GM12801 (cell line): Measurements from ENCODE around the gene CNTRL.

ENCODE experiments used
- TF ChIP-seq, protein P1 (sequence below): IDR thresholded peaks from one replicate; pipeline ENCODE4 v1.5.1; 2011; ENCODE audit warnings: control low read depth; ENCODE audit not compliant: insufficient read length; ENCODE audit errors: extremely low read depth

The CNTRL gene

GRCh38 chr9:121073038-121073437 is 1.7 kb upstream of the CNTRL start:
- TF ChIP-seq, protein P1, sequence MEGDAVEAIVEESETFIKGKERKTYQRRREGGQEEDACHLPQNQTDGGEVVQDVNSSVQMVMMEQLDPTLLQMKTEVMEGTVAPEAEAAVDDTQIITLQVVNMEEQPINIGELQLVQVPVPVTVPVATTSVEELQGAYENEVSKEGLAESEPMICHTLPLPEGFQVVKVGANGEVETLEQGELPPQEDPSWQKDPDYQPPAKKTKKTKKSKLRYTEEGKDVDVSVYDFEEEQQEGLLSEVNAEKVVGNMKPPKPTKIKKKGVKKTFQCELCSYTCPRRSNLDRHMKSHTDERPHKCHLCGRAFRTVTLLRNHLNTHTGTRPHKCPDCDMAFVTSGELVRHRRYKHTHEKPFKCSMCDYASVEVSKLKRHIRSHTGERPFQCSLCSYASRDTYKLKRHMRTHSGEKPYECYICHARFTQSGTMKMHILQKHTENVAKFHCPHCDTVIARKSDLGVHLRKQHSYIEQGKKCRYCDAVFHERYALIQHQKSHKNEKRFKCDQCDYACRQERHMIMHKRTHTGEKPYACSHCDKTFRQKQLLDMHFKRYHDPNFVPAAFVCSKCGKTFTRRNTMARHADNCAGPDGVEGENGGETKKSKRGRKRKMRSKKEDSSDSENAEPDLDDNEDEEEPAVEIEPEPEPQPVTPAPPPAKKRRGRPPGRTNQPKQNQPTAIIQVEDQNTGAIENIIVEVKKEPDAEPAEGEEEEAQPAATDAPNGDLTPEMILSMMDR: no peak

DNA sequence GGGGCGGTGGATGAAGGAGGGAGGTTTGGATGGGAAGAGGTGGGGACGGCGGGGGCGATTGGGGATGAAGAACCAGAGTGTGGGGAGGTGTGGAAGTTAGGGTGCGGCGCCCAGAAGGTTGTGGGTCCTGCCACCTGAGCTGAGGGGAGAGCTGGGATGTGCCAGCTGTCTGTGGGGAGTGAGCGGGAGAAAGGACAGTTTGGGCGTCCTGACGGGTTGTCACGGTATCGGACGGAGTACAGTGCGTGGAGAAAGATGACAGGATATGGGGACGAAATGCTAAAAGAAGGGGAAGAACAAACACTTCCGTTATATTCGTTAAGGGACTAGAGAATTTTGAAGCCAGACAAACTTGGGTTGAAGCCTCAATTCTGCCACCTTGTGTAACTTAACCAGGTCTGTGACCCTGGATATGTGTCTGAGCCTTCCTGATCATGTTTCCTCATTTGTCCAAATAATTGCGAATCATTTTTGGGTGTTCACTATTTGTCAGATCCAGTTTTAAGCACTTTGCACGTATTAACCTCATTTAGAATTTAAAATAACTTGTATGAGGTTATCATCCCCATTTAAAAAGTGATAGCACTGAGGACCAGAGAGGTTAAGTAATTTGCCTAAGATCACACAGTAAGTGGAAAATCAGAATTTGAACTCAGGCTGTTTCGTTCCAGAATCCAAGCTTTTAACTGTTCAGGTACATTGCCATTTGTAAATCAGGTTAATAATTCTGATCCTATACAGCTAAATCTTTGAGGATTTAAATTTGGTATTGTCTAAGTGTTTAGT is 689 bp downstream of the CNTRL start:
- TF ChIP-seq, protein P1: no peak

DNA sequence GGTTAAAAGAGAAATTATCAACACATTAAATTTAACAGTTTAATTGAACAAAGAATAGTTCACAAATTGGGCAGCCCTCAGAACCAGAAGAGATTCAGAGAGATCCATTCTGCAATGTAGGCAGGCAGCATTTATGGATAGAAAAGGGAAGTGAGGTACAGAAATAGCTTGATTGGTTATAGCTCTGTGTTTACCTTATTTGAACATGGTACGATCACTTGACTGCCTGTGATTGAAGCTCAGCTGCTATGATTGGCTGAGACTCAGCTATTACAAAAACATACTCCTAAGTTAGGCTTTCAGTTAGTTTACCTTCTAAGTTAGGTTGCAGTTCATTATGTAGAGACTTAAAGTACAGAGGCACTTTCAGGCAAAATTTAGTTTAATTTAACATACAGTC is 7.3 kb downstream of the CNTRL start:
- TF ChIP-seq, protein P1: no peak

DNA sequence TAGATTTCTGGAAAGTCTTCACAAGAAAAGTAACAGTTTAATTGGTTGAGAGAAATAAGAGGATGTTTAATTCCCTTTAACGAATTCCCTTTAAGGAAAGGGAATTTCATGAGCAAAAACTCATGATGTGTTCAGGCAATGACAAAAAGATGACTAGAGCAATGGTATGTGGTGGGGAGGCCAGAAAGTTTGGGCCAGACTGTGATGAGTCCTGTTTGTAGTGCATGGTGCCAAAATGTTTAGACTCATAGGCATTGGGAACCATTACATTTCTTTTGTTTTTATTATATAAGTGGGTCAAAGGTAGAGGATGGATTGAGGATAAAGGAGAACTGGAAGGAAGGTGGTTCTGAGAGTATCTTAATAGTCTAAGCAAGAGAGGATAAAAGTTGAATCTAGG is 10.9 kb downstream of the CNTRL start:
- TF ChIP-seq, protein P1: no peak

GRCh38 chr9:121088576-121088975 is 13.8 kb downstream of the CNTRL start:
- TF ChIP-seq, protein P1: no peak

DNA sequence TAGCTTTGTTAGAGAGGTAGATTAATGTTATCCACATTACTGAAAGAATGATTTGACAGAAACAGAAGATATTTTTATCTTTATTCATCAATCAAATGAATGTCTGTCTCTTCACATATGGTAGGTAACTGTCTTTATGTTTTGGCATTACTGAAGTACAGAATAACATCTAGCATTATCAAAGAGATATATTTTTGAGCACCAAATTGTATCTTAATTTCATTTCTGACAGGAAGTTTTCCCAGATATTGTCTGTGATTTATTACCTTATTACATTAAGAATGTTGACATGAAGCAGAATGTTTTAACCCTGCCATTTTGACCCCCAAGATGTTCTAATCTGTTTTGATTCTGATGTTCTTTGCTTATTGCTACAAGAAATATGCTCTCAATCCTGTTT is 20.3 kb downstream of the CNTRL start:
- TF ChIP-seq, protein P1: no peak

DNA sequence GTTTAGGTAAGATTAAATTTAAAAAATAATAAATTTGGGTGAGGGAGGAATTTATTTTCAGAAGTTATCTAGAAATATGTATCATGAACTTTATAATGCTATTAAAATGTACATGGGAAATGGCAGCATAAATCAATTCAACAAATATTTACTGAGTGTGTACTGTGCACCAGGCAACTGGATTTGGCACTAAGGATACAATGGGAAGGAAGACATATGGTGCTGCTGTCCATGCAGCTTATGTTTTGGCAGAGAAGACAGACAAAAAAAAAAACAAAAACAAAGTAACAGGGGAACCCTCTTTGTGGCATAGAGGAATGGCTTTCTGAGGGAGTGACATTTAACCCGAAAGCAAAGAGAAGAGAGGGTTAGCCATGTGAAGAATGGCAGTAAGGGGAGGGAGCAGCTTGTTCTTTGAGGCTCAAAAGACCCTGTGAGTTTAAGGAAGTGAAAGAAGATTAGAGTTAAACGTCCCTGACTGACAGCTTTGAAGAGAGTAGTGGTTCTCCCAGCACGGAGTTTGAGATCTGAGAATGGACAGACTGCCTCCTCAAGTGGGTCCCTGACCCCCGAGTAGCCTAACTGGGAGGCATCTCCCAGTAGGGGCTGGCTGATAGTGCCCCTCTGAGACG is 23.9 kb downstream of the CNTRL start:
- TF ChIP-seq, protein P1: no peak
